HK-2 (cell line): Measurements from ENCODE around the gene USP34.
"Not testable (repeated sequence)": the region's sequence is repeated elsewhere in the genome, so short reads cannot be mapped to it uniquely, and the experiment has no call there.

Source experiments
- DNase-seq: peaks from one replicate; pipeline ENCODE4 v3.0.0-alpha.2; 2018; ENCODE audit not compliant: unreplicated experiment

USP34 gene

DNA sequence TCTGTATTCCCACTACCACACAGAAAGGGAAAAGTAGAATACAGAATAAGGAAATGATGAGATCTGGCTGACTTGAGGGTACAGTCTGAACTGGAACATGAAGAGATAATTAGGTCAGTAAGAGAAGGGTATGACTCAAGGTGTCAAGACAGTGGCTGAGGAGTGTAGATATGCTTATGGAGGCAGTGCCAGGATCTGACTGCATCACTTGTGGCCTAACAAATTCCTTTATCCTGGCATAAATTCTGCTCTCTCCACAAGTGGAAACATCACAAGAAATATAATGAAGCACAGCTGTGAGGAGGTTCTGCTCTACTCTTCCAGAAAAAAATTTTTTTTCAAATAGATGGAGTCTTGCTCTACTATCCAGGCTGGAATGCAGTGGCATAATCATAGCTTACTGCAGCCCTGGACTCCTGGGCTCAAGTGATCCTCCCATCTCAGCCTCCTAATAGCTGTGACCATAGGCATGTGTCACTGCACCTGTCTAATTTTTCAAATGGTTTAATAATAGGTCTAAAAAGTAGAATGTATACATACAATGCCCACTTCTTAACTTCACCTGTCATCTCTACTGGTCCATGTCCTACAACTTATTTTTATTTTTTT lies 223.6 kb downstream of the USP34 start:
- no peak for DNase-seq

DNA sequence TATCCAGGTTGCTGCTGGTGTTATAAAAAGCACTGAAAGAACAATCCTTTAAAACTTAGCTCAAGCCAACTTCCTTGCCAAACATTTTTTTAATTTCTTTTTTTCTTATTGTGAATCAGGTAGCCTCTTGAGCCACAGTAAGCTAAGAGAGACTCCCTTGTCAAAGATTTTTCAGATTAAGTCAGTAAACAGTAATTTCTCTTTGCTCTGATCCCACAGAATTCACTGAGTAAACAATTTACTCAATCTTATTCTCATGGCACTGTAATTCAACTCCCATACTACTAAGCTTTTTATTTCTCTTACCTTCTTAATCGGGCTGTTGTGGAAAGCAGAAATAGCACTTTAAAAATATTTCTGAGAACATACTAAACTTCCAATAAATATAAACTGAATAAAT lies 226.2 kb downstream of the USP34 start:
- DNase-seq = no peak

- no peak for DNase-seq
Observed at GRCh38 chr2:61241266-61241665, 229.6 kb downstream of the USP34 start.

DNA sequence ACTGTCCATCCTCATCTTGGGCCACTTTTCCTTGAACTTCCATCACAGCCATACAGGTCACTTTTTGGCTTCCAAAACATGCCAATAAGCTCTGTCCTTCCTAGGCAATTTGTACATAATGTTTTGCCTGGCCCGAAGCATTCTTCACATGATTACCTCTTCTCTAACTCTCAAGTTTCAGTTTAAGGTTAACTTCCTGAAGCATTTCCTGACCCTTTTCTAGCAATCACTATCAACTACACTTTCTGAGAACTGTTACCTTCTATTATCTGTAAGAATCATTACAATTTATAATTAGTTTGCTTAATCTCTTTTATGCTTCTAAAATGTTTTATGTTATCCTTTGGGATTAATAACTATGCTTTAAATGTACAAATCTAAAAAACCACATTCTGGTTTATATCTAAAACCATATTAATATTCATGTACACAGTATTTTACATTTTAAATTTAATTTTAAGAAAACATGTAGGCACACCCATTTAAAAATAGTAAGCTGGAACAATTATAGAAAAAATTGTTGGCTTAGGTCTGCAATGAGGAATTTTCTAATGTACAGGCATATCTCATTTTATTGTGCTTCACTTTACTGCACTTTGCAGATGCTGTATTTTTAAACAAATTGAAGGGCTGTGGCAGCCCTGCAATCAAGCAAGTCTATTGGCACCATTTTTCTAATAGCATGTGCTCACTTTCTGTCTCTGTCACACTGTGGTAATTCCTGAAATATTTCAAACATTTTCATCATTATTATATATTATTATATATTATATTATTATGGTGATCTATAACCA lies 232.5 kb downstream of the USP34 start:
- no peak for DNase-seq

DNA sequence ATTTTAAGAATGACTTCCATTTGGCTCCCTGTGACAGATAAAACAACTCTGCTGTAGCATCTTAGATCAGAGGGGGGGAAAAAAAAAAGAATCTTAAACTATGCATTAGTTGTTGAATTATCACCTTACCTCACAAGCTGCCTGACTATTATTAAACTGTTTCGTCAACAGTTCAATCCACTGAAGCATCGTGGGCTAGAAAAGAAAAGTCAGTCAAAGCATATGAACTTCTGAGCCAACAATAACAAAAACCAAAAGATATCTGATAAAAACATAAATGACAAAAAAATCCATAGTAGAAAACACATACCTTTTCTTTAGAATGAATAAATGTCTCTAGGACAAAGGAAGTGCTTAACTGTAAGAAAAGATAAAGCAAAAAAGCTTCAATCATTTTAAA lies 235.2 kb downstream of the USP34 start:
- no peak for DNase-seq

GRCh38 chr2:61233581-61233980 lies 237.3 kb downstream of the USP34 start:
- DNase-seq = no peak

DNA sequence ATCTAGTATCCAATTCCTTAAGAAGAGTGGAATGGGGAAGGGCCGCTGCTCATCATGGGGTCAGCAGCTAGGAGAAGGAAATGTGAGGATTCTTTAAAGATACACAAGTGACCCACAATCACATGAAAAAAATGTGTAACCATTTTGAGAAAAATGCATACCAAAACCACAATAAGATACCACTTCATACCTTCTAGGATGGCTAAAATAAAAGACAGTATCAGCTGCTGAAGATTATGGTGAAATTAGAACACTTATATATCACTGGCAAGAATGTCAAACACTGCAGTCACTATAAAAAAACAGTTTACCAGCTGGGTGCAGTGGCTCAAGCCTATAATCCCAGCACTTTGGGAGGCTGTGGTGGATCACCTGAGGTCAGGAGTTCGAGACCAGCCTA lies 241.0 kb downstream of the USP34 start:
- no peak for DNase-seq

- DNase-seq = no peak
Observed at GRCh38 chr2:61222567-61222966, 248.3 kb downstream of the USP34 start.

- no peak for DNase-seq
Observed at GRCh38 chr2:61221819-61222218, 249.1 kb downstream of the USP34 start.

GRCh38 chr2:61220768-61221167 lies 250.1 kb downstream of the USP34 start:
- no peak for DNase-seq

DNA sequence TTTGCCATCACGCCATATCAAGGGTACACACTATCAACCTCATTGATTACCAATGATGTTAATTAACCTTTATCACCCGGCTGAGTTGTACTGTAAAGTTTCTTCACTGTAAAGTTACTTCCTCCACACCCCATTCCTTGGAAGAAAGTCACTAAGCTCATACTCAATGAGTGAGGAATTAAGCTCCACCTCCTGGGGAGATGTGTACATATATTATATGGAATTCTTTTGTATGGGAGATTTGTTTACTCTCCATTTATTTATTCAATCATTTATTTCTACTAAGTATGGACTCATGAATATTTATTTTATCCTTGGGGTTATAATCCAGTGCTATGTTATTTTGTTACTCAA lies 252.1 kb downstream of the USP34 start:
- DNase-seq = no peak

DNA sequence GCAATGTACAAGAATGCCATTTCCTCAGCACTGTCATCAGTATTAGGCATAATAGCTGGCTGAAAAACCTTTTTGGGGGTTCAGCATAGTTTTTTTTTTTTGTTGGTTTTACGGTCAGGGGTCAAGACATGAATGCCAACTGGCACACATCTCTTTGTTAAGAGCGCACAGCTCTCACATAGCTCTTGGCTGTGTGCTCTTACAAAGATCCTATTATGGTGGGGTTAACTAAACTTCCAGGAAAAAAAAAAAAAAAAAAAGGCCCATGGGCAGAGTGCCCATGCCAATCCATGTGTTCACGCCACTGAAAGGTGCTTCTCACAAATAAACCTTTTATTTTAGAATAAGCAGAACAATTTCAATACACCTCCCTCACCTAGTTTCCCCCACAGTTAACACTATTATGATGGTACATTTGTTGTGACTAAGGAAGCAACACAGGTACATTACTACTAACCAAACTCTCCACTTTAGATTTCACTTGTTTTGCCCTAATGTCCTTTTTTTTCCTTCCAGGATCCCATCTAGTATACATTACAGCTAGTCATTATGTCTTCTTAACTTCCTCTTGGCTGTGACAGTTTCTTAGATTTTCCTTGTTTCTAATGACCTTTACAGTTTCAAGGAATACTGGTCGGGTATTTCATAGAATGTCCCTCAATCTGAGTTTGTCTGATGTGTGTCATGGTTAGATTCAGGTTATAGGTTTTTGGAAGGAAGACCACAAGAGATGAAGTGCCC lies 252.6 kb downstream of the USP34 start:
- DNase-seq = no peak

- DNase-seq = no peak
Observed at GRCh38 chr2:61214171-61214570, 256.7 kb downstream of the USP34 start.

GRCh38 chr2:61210332-61210981 lies 260.4 kb downstream of the USP34 start:
- DNase-seq = no peak

GRCh38 chr2:61205132-61205531 lies 265.8 kb downstream of the USP34 start:
- no peak for DNase-seq

GRCh38 chr2:61196671-61197070 lies 274.2 kb downstream of the USP34 start:
- DNase-seq = no peak

GRCh38 chr2:61194646-61195045 lies 276.2 kb downstream of the USP34 start:
- not testable (repeated sequence) for DNase-seq

DNA sequence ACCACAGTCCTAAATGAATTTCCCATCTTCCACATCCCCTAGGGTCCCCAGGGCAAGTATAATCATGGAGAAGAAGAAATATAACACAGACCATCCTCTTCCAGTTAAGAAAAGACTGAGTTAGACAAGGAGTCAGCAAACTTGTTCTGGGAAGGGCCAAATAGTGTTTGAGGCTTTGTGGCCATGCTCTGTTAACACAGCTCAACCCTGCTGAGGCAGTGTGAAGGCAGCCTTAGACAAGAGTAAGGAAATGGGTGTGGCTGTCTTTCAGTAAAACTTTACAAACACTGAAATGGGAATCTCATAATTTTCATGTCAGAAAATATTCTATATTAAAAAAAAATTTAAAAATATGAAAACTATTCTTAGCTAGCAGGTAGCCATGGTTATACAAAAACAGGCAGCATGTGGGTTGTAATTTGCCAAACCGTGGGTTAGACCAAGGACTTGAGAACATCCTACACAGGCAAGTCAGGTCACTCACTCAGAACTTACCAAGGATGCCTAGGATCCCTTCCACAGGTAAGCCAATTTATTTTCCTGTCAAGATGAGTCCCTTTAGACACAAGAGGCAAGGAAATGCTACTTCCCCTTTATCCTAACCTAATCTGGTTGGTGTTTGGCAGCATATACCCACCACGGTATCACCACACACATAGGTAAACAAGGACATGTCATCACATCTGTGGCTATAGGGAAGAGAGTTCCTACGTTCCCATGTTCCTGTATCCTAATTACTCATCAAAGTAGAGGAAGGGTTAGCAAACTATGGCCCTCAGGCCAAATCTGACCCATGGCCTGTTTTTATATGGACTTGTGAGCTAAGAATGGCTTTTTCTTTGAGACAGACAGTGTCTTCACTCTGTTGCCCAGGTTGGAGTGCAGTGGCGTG lies 277.0 kb downstream of the USP34 start:
- DNase-seq = no peak

DNA sequence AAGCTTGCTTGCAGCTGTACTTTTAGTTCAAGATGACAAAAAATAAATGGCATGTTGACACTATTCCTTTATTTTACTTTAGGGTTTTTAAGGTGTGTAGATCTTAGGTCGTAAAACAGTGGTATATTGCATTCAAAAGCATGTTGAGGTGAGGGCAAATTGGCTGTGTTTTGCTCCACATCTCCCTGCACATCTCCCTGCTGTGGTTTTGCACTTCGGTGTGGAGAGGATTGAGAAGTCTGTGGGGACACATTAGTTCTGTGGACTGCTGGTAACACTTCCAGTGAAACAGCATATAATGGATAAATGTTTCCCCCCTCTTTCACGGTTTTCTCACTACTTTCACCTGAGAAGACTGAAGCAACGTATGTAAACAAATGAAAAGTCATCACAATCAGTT lies 283.8 kb downstream of the USP34 start:
- DNase-seq = no peak

GRCh38 chr2:61185231-61185728 lies 285.6 kb downstream of the USP34 start:
- DNase-seq = no peak

GRCh38 chr2:61184263-61184662 lies 286.6 kb downstream of the USP34 start:
- no peak for DNase-seq
